Activated CD4-positive, alpha-beta T cell treated with anti-CD3 and anti-CD28 coated beads, Interleukin-2, amount 10 ng/mL, durations not matched to agents 7 days and 5 days (primary cell): ENCODE measurements around the gene KRT12. TPM values are rescaled to one million over a fixed set of nuclear protein-coding genes. Genes with fewer than 3 reads are reported as not detected.
"Not testable (repeated sequence)": the region's sequence is repeated elsewhere in the genome, so short reads cannot be mapped to it uniquely, and the experiment has no call there.

Source experiments
- CTCF ChIA-PET: fragments of 350-600 bp; sonication (Branson Sonifier 250); formaldehyde crosslinking; loops from one replicate; lab custom pipeline; 2021; ENCODE audit warnings: antibody characterized with exemption; lab: Charles Lee
- POLR2A ChIA-PET: fragments of 350-600 bp; sonication (Branson Sonifier 250); formaldehyde crosslinking; loops from one replicate; lab custom pipeline; 2021; ENCODE audit warnings: antibody characterized with exemption; lab: Charles Lee
- DNase-seq: peaks from one replicate; pipeline ENCODE4 v3.0.0-alpha.2; 2020
- H3K27ac Mint-ChIP-seq: one replicate; pipeline ENCODE4 v1.8.0; 2021; ENCODE audit warnings: mild to moderate bottlenecking, moderate library complexity, mixed read lengths
- H3K27me3 Mint-ChIP-seq: one replicate; pipeline ENCODE4 v1.8.0; 2021; ENCODE audit warnings: mixed read lengths
- H3K36me3 Mint-ChIP-seq: one replicate; pipeline ENCODE4 v1.8.0; 2021; ENCODE audit warnings: low read depth, mixed read lengths
- H3K4me1 Mint-ChIP-seq: one replicate; pipeline ENCODE4 v1.8.0; 2021; ENCODE audit warnings: mixed read lengths
- H3K4me3 Mint-ChIP-seq: one replicate; pipeline ENCODE4 v1.8.0; 2021; ENCODE audit warnings: mild to moderate bottlenecking, moderate library complexity, mixed read lengths
- H3K9me3 Mint-ChIP-seq: one replicate; pipeline ENCODE4 v1.8.0; 2021; ENCODE audit warnings: mixed read lengths
- total RNA-seq, 2 experiments: library from RNA; stranded (reverse); gene quantifications; one replicate each; pipeline ENCODE4 v1.2.3, GENCODE V29; 2021

The KRT12 gene
- total RNA-seq, 2 experiments from 2014 or later, result not detected

DNA sequence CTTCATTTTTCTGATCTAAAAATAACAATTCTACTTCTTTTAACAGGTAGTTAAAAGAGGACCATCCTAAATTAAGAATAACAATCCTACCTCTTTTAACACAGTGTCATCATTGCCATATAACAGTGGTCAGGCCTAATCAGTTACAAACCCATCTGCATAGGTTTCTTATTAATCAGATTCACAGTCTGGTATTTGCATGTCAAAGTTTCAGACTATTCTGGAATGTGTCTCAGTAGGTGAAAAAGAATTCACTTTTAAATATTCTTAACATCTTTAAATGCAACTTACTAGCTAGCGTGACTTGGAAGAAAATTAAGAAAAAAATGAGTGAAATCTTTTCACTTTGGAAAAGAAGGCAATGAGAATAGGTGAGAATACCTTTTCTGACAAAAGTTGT lies 6.8 kb upstream of the KRT12 start:
- no peaks in the 10 kb centered on the region for H3K4me1 Mint-ChIP-seq
- H3K36me3 Mint-ChIP-seq, result no peaks in the 10 kb centered on the region
- peaks cover 35% of the 10 kb centered on the region for H3K27me3 Mint-ChIP-seq
- H3K27ac Mint-ChIP-seq, result no peak overlapping the region
- H3K9me3 Mint-ChIP-seq, result no peaks in the 10 kb centered on the region
- ChIA-PET POLR2A (no interaction called here), CTCF (interaction anchor here (0.6 to 1.0 kb wide), 2 partner anchors 255 to 789 kb away, joined by 3 read pairs; no protein-coding TSS in a partner anchor)
- DNase-seq, result no peak
- H3K4me3 Mint-ChIP-seq, result no peak overlapping the region

DNA sequence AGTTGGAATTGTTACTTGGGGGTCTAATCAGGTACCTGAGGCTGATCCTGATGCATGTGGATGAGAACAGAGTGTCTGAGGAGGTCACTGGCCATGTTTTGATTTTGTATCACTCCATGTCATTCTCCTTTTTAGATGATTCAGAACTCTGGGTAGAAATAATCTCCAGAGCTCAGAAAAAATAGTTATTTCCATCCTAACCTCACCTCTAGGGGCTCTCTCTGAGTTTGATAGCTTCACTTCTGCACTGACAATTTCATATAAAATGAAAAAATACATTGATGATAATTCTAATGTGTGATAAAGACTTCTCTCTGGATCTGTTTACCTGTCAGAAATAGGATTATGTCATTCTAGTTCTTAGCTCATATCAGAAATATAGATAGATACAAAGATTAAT lies 6.2 kb upstream of the KRT12 start:
- ChIA-PET CTCF (no interaction called here), POLR2A (no interaction called here)
- Mint-ChIP-seq H3K4me1 (no peaks in the 10 kb centered on the region), H3K27me3 (peaks cover 35% of the 10 kb centered on the region), H3K4me3 (no peak overlapping the region), H3K36me3 (no peaks in the 10 kb centered on the region), H3K27ac (no peak overlapping the region), H3K9me3 (no peaks in the 10 kb centered on the region)
- no peak for DNase-seq

DNA sequence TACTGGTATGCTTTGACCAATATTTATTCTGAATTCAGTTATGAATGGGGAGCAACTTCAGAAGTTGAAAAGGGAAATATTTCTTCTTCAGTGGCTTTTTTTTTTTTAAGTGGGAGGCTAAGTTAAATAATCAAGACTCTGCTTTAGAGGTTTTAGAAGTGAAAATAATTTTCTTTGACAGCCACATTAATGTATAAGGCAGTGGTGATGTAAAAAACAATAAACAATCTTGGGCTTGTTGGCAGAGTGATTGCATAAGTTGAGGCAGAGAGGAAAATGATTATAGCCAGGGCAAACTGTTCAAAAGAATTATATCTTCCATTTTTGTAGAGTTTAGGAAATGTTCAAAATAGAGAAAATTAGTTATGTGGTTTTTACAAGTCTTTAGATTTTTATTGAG lies 5.4 kb upstream of the KRT12 start:
- peaks cover 35% of the 10 kb centered on the region for H3K27me3 Mint-ChIP-seq
- no peak overlapping the region for H3K4me3 Mint-ChIP-seq
- DNase-seq, result no peak
- no peaks in the 10 kb centered on the region for H3K9me3 Mint-ChIP-seq
- POLR2A ChIA-PET, result no interaction called here
- no peak overlapping the region for H3K27ac Mint-ChIP-seq
- no peaks in the 10 kb centered on the region for H3K36me3 Mint-ChIP-seq
- H3K4me1 Mint-ChIP-seq, result no peaks in the 10 kb centered on the region
- CTCF ChIA-PET, result no interaction called here

DNA sequence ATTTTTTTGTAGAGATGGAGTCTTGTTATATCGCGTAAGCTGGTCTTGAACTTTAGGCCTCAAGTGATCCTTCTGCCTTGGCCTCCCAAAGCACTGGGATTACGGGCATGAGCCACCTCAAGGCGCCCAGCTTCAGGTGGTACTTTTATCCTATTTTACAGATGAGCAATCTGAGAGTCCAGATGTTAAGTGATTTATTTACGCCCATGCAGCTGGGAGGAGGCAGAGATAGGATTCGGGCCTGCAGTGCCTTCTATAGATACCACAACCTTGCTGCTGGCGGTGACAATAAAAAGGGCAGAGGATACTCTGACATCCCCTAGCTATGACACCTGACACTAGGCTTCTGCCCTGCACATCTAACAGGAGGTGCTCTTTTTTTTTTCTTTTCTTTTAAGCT lies 4.3 kb upstream of the KRT12 start:
- Mint-ChIP-seq H3K4me3 (no peak overlapping the region), H3K9me3 (no peaks in the 10 kb centered on the region), H3K27ac (no peak overlapping the region), H3K4me1 (no peaks in the 10 kb centered on the region), H3K27me3 (peaks cover 40% of the 10 kb centered on the region), H3K36me3 (no peaks in the 10 kb centered on the region)
- ChIA-PET CTCF (interaction anchor here (0.6 to 1.3 kb wide), 3 partner anchors 14 to 791 kb away, joined by 3 to 5 read pairs (median 4); partner anchors contain the start of gene KRT20), POLR2A (no interaction called here)
- no peak for DNase-seq

DNA sequence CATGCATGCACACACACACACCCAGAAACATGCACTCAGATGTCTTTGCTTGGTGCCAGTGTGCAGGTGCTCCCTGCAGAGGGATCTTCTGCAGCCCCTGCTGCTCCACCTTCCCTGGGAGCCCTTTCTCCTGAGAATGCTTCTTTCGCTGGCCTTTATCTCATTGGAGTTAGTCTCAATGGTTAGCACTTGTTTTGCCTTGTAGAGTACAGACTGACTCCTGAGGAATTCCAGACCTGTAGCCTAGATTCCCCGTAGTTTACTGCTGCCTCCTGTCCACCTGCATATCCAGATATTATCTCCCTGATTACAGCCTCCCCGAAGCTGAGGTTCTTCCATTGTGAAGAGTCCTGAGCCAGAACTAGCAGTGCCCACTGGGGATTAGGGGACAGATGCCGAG lies 3.1 kb upstream of the KRT12 start:
- Mint-ChIP-seq H3K4me3 (no peak overlapping the region), H3K27ac (no peak overlapping the region), H3K36me3 (no peaks in the 10 kb centered on the region), H3K9me3 (no peaks in the 10 kb centered on the region), H3K4me1 (no peaks in the 10 kb centered on the region), H3K27me3 (peaks cover 40% of the 10 kb centered on the region)
- ChIA-PET CTCF (no interaction called here), POLR2A (no interaction called here)
- DNase-seq, result no peak

DNA sequence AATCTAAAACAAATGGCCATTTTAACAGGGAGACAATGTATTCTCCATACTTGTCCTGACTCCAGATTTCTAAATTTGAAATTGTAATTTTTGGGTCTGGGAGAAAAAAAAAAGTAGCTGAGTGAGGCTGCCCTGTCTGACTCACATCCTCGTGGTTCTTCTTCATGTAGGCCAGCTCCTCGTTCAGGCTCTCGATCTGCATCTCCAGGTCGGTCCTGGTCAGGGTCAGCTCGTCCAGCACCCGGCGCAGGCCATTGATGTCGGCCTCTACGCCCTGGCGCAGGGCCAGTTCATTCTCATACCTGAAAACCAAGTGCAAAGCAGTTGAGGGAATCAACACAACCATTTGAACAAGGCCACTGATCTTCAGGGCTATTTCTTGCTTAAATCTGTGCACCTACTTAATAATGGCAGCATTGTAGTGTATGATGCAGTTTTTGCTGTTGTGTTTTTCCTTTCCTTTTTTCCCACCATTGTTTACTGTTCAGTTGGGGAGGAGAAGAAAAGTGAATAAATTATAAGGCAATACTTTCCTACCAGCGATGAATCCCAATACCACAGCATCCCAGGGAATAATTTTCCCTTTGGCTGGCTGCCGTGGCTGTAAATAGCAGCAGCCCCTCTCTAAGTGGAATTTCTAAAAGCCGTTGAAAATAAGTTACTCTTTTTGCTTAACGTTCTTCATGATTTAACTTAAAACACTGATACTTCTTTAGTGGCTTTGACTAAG lies 2.2 kb downstream of the KRT12 start:
- Mint-ChIP-seq H3K27ac (no peak overlapping the region), H3K27me3 (peaks cover 19% of the 10 kb centered on the region), H3K4me3 (no peak overlapping the region), H3K36me3 (no peaks in the 10 kb centered on the region), H3K4me1 (no peaks in the 10 kb centered on the region), H3K9me3 (no peaks in the 10 kb centered on the region)
- ChIA-PET POLR2A (no interaction called here), CTCF (interaction anchor here (0.6 to 0.9 kb wide), 2 partner anchors 89 to 510 kb away, joined by 3 read pairs; no protein-coding TSS in a partner anchor)
- DNase-seq, result no peak

DNA sequence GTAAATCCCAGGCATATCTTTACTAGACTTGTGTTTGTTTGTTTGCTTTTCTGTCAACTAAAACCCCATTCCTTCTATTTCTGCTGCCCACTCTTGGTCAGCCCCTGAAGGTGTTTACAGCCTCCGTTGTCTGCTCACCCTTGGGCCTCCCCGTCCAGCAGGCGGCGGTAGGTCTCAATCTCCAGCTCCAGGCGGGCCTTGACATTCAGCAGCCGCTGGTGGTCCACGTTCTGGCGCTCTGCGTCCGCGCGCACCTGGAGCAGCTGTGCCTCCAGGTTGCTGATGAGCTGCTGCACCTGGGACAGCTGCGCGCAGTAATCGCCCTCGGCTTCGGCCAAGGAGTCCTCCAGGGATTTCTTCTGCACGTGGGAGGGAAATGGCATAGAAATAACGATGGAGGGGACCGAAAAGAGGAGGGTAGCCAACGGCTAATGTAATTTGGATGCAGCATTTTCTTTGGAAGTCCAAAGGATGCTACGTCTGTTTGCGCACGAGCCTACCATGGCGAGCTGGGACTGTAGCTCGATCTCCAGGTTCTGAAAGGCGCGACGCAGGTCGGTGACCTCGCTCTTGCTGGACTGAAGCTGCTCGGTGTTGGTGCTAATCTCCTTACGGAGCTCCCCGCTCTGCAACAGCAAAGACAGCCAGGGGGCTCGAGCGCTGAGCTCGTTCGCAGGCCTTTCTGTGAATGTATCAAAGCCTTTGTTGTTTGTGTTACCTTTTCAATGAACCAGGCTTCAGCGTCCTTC lies 3.9 kb downstream of the KRT12 start:
- CTCF ChIA-PET, result no interaction called here
- H3K36me3 Mint-ChIP-seq, result no peaks in the 10 kb centered on the region
- H3K4me1 Mint-ChIP-seq, result no peaks in the 10 kb centered on the region
- H3K27ac Mint-ChIP-seq, result no peak overlapping the region
- DNase-seq, result peak; percentile 8
- H3K4me3 Mint-ChIP-seq, result no peak overlapping the region
- peaks cover 16% of the 10 kb centered on the region for H3K27me3 Mint-ChIP-seq
- POLR2A ChIA-PET, result no interaction called here
- no peaks in the 10 kb centered on the region for H3K9me3 Mint-ChIP-seq

DNA sequence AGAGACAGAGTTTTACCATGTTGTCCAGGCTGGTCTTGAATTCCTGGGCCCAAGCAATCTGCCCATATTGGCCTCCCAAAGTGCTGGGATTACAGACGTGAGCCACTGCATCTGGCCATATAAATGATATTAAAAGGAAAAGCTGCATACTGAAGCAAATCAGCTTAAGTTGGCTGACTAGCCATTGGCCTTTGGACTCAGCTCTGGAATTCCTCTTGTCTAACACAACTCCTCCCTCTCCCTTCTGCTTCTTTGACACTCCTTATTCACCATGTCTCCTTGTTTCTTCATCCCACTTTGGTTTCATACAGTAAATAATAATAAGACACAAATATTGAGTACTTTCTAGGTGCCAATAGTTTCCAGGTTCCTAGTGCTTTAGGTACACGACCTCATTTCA lies 7.5 kb downstream of the KRT12 start:
- no peak overlapping the region for H3K27ac Mint-ChIP-seq
- H3K9me3 Mint-ChIP-seq, result no peaks in the 10 kb centered on the region
- no peak for DNase-seq
- CTCF ChIA-PET, result interaction anchor here (1.0 to 1.6 kb wide), 2 partner anchors 213 to 808 kb away, joined by 3 read pairs; no protein-coding TSS in a partner anchor
- no peak overlapping the region for H3K4me3 Mint-ChIP-seq
- peaks cover 2% of the 10 kb centered on the region for H3K4me1 Mint-ChIP-seq
- peaks cover 7% of the 10 kb centered on the region for H3K27me3 Mint-ChIP-seq
- H3K36me3 Mint-ChIP-seq, result no peaks in the 10 kb centered on the region
- POLR2A ChIA-PET, result no interaction called here

DNA sequence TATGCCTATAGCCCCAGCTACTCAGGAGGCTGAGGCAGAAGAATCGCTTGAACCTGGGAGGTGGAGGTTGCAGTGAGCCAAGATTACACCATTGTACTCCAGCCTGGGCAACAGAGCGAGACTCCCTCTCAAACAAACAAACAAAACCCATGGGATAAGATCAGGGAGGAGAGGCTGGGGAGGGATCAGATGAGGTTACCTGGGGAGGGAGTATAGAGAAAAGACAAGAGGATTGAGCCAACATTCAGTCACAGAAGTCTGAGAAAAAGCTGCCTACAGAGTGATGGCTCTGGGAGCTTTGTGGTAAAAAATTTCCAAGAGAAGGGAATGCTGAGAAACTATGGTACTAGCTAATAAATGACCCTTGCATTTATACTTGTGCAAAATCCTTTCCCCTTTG lies 8.4 kb downstream of the KRT12 start:
- POLR2A ChIA-PET, H3K36me3 Mint-ChIP-seq, DNase-seq, H3K4me3 Mint-ChIP-seq, H3K4me1 Mint-ChIP-seq, H3K27ac Mint-ChIP-seq, H3K9me3 Mint-ChIP-seq: not testable (repeated sequence)
- CTCF ChIA-PET, result interaction anchor here (1.0 to 2.4 kb wide), 3 partner anchors 212 to 809 kb away, joined by 3 to 5 read pairs (median 3); no protein-coding TSS in a partner anchor
- peaks cover 12% of the 10 kb centered on the region for H3K27me3 Mint-ChIP-seq

DNA sequence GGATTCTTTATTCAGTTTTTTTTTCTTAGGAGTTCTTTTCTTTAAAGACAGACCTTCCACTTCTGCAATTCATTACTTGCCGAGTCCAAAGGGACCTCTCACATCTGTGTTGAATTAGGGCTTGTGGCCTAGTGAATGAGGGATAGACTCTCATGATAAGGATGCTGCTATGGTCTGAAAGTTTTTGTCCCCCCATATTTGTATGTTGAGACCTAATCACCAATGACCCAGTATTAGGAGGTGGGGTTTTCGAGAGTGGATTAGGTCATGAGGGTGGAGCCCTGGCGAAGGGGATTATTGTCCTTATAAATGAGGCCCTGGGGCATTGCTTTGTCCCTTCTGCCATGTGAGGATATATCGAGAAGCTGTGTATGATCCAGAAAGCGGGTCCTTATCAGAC lies 9.5 kb downstream of the KRT12 start:
- POLR2A ChIA-PET, result no interaction called here
- no peak overlapping the region for H3K27ac Mint-ChIP-seq
- H3K9me3 Mint-ChIP-seq, result no peaks in the 10 kb centered on the region
- H3K4me3 Mint-ChIP-seq, result no peak overlapping the region
- H3K27me3 Mint-ChIP-seq, result peaks cover 20% of the 10 kb centered on the region
- no peaks in the 10 kb centered on the region for H3K36me3 Mint-ChIP-seq
- no peak for DNase-seq
- H3K4me1 Mint-ChIP-seq, result peaks cover 2% of the 10 kb centered on the region
- CTCF ChIA-PET, result interaction anchor here (0.6 to 2.4 kb wide), 4 partner anchors 200 to 805 kb away, joined by 4 to 6 read pairs (median 5); no protein-coding TSS in a partner anchor

DNA sequence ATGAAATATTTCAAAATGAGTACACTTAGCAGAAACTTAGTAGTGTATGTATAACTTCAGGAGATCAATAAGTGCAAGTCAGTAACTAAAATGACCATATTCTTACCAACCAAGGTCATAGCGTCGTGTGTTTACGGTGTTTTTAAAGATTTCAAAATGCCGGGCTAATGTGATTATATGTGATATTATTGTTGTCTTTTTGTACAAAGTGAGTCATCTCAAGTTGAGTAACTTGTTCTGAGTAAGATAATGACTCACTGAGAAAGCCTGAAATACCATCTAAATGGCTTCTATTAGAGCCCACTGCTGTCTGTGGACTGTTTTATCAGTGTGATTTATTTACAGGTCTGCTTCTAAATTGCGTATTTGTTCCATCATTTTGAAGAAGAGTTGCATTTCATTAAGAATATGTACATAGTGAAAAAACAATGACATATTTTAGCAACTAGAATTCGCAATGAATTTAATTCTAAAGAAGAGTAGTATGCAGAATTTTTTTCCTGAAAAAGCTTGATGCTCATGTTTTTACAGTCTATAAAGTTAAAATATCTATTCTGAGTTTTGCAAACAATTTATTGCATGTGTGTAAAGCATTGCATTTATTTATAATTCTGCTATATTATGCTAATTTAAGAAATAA lies 12.7 kb downstream of the KRT12 start:
- no peak overlapping the region for H3K27ac Mint-ChIP-seq
- CTCF ChIA-PET, result no interaction called here
- no peaks in the 10 kb centered on the region for H3K36me3 Mint-ChIP-seq
- DNase-seq, result no peak
- POLR2A ChIA-PET, result no interaction called here
- peaks cover 2% of the 10 kb centered on the region for H3K4me1 Mint-ChIP-seq
- H3K9me3 Mint-ChIP-seq, result no peaks in the 10 kb centered on the region
- H3K4me3 Mint-ChIP-seq, result no peak overlapping the region
- H3K27me3 Mint-ChIP-seq, result peaks cover 23% of the 10 kb centered on the region

DNA sequence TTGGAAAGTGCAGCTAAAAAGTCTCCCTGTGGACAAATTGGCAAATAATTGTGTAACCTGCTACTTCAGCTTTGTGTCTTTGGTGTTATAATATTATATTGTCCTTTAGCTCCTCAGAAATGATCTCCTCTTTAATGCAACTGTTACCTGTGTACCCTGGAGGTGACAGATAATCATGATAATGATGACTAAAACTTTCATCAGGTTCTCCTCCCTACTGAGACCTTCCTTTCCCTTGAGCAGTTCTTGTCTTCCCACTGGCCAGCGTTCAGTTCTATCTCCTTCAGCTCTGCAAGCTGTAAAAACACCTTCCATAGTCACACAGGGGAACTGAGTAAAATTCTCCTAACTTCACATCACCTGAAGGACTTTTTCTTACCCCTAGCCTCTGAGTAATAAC lies 14.7 kb downstream of the KRT12 start:
- Mint-ChIP-seq H3K27ac (no peak overlapping the region), H3K4me1 (peaks cover 2% of the 10 kb centered on the region), H3K9me3 (no peaks in the 10 kb centered on the region), H3K36me3 (no peaks in the 10 kb centered on the region), H3K27me3 (peaks cover 32% of the 10 kb centered on the region), H3K4me3 (no peak overlapping the region)
- no peak for DNase-seq
- POLR2A ChIA-PET, result interaction anchor here (0.6 kb wide), 1 partner anchor 34 kb away, joined by 5 read pairs; no protein-coding TSS in a partner anchor
- CTCF ChIA-PET, result interaction anchor here (0.8 kb wide), 1 partner anchor 9 kb away, joined by 4 read pairs; no protein-coding TSS in a partner anchor
